Fibroblast of lung (primary cell): ENCODE results near the gene TMEM120A. TPM values are rescaled to one million over a fixed set of nuclear protein-coding genes. Genes with fewer than 3 reads are reported as not detected.
"Not testable (repeated sequence)": the region's sequence is repeated elsewhere in the genome, so short reads cannot be mapped to it uniquely, and the experiment has no call there.

ENCODE experiments used
- DNase-seq, 2 donors: peaks; one replicate each; pipeline versions ENCODE4 v3.0.0 to v3.0.0-alpha.2; 2010; ENCODE audit warnings: low read depth in 2 of 2
- H2AFZ ChIP-seq: 2 replicates; pipeline ENCODE4 v1.5.1; 2012; ENCODE audit warnings: low read length, control low read depth, inconsistent platforms
- H3K27ac ChIP-seq: 2 replicates; pipeline ENCODE4 v1.5.1; 2011; ENCODE audit warnings: low read length, control low read depth; ENCODE audit not compliant: insufficient read depth
- H3K27me3 ChIP-seq: 2 replicates; pipeline ENCODE4 v1.5.1; 2011; ENCODE audit warnings: mild to moderate bottlenecking, low read length; ENCODE audit not compliant: control insufficient read depth, insufficient read depth
- H3K36me3 ChIP-seq: 2 replicates; pipeline ENCODE4 v1.5.1; 2011; ENCODE audit warnings: low read length; ENCODE audit not compliant: control insufficient read depth, insufficient read depth
- H3K4me1 ChIP-seq: 2 replicates; pipeline ENCODE4 v1.5.1; 2011; ENCODE audit warnings: low read length; ENCODE audit not compliant: control insufficient read depth, insufficient read depth; ENCODE audit errors: extremely low read depth
- H3K4me2 ChIP-seq: 2 replicates; pipeline ENCODE4 v1.5.1; 2011; ENCODE audit warnings: low read length, control low read depth; ENCODE audit not compliant: insufficient read depth; ENCODE audit errors: extremely low read depth
- H3K4me3 ChIP-seq, 4 experiments: fragments of 200-600 bp in 1 of 4; sonication (generic) in 1 of 4; replicated peaks in 1 of 4; 2 replicates each; pipeline ENCODE4 v1.5.1; 2011 to 2016; ENCODE audit warnings: low read length in 4 of 4, low read depth in 3 of 4, mild to moderate bottlenecking in 3 of 4, control low read depth in 2 of 4, inconsistent platforms in 1 of 4, mixed read lengths in 1 of 4; ENCODE audit not compliant: insufficient read depth in 1 of 4; ENCODE audit errors: control extremely low read depth in 1 of 4
- H3K79me2 ChIP-seq: 2 replicates; pipeline ENCODE4 v1.5.1; 2012; ENCODE audit warnings: mild to moderate bottlenecking, low read length, inconsistent platforms; ENCODE audit not compliant: control insufficient read depth, insufficient read depth
- H3K9ac ChIP-seq: 2 replicates; pipeline ENCODE4 v1.5.1; 2011; ENCODE audit warnings: mild to moderate bottlenecking, low read length, control low read depth; ENCODE audit not compliant: insufficient read depth
- H3K9me3 ChIP-seq: 2 replicates; pipeline ENCODE4 v1.5.1; 2012; ENCODE audit warnings: low read depth, low read length; ENCODE audit not compliant: control insufficient read depth, insufficient read depth
- H4K20me1 ChIP-seq: 2 replicates; pipeline ENCODE4 v1.5.1; 2011; ENCODE audit warnings: low read length; ENCODE audit not compliant: control insufficient read depth, insufficient read depth; ENCODE audit errors: extremely low read depth
- CTCF ChIP-seq, 2 donors: IDR thresholded peaks in 1 of 2; conservative IDR thresholded peaks in 1 of 2; 1 replicate in 1 of 2; 2 replicates in 1 of 2; pipeline ENCODE4 v1.5.1; 2011 to 2012; ENCODE audit warnings: low read length in 2 of 2, control low read depth in 1 of 2, inconsistent platforms in 1 of 2, low read depth in 1 of 2, mild to moderate bottlenecking in 1 of 2
- EZH2 ChIP-seq: IDR thresholded peaks from 2 replicates; pipeline ENCODE4 v1.5.1; 2012; ENCODE audit warnings: low read length, control low read depth, mild to moderate bottlenecking; ENCODE audit errors: missing control alignments
- polyA plus RNA-seq, 2 donors: library from polyadenylated mRNA; depleted of rRNA in 1 of 2; stranded (reverse) in 1 of 2; unstranded in 1 of 2; fragments of >200 nt; gene quantifications; 2 replicates each; pipeline ENCODE4 v1.2.1, GENCODE V29; 2011 to 2012; ENCODE audit warnings: missing spikeins in 1 of 2
- total RNA-seq: library from RNA; depleted of rRNA; stranded (reverse); fragments of >200 nt; gene quantifications from 2 replicates; pipeline ENCODE4 v1.2.1, GENCODE V29; 2014

The TMEM120A gene
- total and polyA plus RNA-seq, 2 donors (not counting 1 experiment from before 2014, with no cell fraction given): 56.1 to 62.3 TPM

GRCh38 chr7:76022026-76022780 lies 27.8 kb upstream of the TMEM120A start:
- Histone ChIP-seq H3K27me3 (no peaks in the 10 kb centered on the region), H3K27ac (no peak overlapping the region), H3K79me2 (no peaks in the 10 kb centered on the region), H3K36me3 (no peaks in the 10 kb centered on the region), H3K4me1 (no peaks in the 10 kb centered on the region), H3K9me3 (no peaks in the 10 kb centered on the region), H4K20me1 (no peaks in the 10 kb centered on the region), H2AFZ (no peak overlapping the region), H3K9ac (no peak overlapping the region), H3K4me2 (no peak overlapping the region), H3K4me3 (no peak overlapping the region)
- TF ChIP-seq EZH2 (no peak), CTCF (conservative IDR thresholded peaks at IDR 0.05 in 1 of 2, IDR thresholded peaks at IDR 0.05 in 1 of 2; ENCODE audit: low read depth in 1 of 2, low read length in 2 of 2) (no peak)
- DNase-seq: no peak

GRCh38 chr7:76020031-76020714 lies 25.8 kb upstream of the TMEM120A start:
- no peak overlapping the region for H3K4me3 ChIP-seq
- no peak overlapping the region for H3K9ac ChIP-seq
- H3K4me2 ChIP-seq: no peak overlapping the region
- no peaks in the 10 kb centered on the region for H3K4me1 ChIP-seq
- no peaks in the 10 kb centered on the region for H4K20me1 ChIP-seq
- H3K79me2 ChIP-seq: no peaks in the 10 kb centered on the region
- no peaks in the 10 kb centered on the region for H3K36me3 ChIP-seq
- TF ChIP-seq CTCF (conservative IDR thresholded peaks at IDR 0.05 in 1 of 2, IDR thresholded peaks at IDR 0.05 in 1 of 2; ENCODE audit: low read depth in 1 of 2, low read length in 2 of 2) (peak; percentile 90 to 92), EZH2 (no peak)
- H3K27me3 ChIP-seq: no peaks in the 10 kb centered on the region
- H3K27ac ChIP-seq: no peak overlapping the region
- H3K9me3 ChIP-seq: no peaks in the 10 kb centered on the region
- DNase-seq: peak; percentile 35 to 67
- H2AFZ ChIP-seq: no peak overlapping the region

- not testable (repeated sequence) for H4K20me1 ChIP-seq, H3K4me3 ChIP-seq, H3K4me1 ChIP-seq, H3K9me3 ChIP-seq, H3K4me2 ChIP-seq, H3K27ac ChIP-seq, H3K36me3 ChIP-seq, H3K27me3 ChIP-seq, H3K9ac ChIP-seq, H2AFZ ChIP-seq, DNase-seq, H3K79me2 ChIP-seq
These were observed 24.1 kb upstream of the TMEM120A start for GRCh38 chr7:76018520-76018919.
